Stimulated activated CD8-positive, alpha-beta memory T cell treated with anti-CD3 and anti-CD28 coated beads, Interleukin-4, amount 100 ng/mL, for 24 hours (primary cell): ENCODE measurements around the gene ZC3HAV1L.
"Not testable (repeated sequence)": the region's sequence is repeated elsewhere in the genome, so short reads cannot be mapped to it uniquely, and the experiment has no call there.

Experiments
- DNase-seq: peaks from one replicate; pipeline ENCODE4 v3.0.0-alpha.2; 2020; ENCODE audit warnings: low read depth

The ZC3HAV1L gene

DNA sequence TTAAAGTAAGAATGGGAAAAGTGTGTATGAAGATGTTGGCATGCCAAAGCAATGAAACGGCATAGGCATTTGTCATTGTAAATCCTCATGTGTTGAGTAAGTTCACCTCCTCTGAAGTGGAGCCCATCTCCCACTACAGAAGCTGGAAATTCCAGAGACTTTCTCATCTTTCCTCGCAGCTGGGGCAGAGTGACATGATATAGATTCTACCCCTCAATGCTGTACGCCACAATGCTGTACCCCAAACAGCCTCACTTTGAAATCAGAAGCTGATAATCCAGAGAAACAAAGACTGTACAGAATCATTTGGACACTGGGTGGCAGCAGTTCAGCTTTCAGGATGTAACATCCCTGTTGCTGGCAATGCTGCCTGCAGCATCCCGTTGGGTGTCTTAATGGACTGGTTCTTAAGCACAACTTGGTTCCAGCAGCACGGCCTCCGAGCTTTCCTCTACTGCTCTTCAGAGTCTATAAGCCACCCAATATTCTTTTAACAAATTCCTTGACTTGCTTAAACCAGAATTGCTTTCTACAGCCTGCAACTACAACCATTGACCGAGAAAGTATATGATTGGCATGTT lies 18.8 kb downstream of the ZC3HAV1L start:
- DNase-seq: peak; percentile 35

DNA sequence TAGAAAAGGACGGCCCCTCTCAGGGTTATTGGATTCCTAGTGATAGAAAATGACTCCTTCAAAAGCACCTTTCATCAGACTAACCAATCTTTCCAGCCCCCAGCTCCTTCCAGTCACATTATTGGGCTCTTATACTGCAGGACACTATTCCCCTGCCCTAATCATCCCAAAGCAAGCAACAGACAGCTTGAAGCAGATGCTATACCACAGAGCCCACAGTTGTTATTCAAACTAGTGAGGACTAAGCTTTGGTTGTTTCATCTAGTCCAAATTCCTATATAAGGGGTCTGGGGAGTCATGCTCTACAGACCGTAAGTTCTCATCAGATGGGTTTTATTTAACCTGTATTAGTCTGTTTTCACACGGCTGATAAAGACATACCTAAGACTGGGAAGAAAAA lies 24.5 kb downstream of the ZC3HAV1L start:
- DNase-seq: no peak

- DNase-seq: no peak
Observed at GRCh38 chr7:139004321-139005090, 31.3 kb downstream of the ZC3HAV1L start.

DNA sequence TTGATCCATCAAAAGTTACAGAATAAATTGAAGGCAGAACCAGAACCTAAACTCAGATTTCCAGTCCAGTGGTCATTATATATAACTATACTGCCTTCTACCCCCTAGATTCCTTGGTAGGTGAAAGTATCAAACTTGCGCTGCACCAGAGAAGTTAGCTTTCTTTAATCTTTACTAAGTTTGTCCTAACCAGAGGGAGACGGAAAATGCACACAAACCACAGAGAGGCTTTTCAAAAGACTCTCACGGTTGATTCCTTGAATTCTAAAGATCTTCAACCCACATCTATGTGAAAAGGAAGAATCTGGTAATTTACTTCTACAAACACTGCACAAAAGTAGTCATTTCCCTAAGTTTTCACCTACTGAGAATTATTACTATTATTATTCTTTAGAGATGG lies 36.4 kb downstream of the ZC3HAV1L start:
- DNase-seq: no peak

DNA sequence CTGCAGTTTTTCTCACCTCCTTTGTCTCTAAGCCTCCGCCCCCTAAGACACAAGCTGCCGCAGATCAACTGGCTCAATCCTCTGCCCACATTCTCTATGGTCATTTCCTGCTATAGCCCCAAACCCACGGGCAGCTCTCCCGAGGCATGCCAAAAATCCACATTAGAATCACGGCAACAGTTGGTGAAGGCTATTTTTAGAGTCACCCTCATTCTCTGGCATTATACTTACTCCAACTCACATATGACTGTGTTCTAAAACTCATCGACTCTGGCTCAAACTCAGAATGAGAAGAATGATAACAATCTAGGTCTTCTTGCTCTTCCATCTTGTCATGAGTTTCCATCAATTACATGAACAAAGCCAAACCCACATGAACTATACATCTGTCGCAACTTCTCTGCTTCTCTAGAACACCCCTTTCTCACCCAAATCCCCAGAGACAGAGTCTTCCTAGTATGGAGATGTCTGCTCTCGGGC lies 43.8 kb downstream of the ZC3HAV1L start:
- no peak for DNase-seq

DNA sequence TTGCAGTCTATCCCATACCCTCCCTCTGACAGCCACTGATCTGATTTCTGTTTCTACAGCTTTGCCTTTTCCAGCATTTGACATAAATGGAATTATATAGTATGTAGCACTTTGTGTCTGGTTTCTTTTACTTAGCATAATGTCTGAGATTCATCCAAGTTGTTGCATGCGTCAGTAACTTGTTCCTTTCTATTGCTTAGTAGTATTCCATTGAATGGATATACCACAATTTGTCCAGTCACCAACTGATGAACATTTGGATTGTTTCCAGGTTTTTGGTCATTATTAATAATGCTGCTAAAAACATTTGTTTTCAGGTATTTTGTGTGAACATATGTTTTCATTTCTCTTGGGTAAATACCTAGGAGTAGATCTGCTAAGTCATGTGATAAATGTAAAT lies 48.2 kb downstream of the ZC3HAV1L start:
- no peak for DNase-seq

GRCh38 chr7:138982204-138982623 lies 53.6 kb downstream of the ZC3HAV1L start:
- DNase-seq: no peak

- peak; percentile 34 for DNase-seq
Observed at GRCh38 chr7:138981332-138982203, 54.3 kb downstream of the ZC3HAV1L start, which contains the start of gene KIAA1549. Gene KIAA1549 (minus strand): TSS chr7:138981389. CDS start chr7:138981269, 120 bp downstream.

- DNase-seq: no peak
Observed at GRCh38 chr7:138980563-138981291, 55.1 kb downstream of the ZC3HAV1L start.

- DNase-seq: no peak
Observed at GRCh38 chr7:138979988-138980562, 55.8 kb downstream of the ZC3HAV1L start.

GRCh38 chr7:138979226-138979979 lies 56.4 kb downstream of the ZC3HAV1L start:
- DNase-seq: no peak

DNA sequence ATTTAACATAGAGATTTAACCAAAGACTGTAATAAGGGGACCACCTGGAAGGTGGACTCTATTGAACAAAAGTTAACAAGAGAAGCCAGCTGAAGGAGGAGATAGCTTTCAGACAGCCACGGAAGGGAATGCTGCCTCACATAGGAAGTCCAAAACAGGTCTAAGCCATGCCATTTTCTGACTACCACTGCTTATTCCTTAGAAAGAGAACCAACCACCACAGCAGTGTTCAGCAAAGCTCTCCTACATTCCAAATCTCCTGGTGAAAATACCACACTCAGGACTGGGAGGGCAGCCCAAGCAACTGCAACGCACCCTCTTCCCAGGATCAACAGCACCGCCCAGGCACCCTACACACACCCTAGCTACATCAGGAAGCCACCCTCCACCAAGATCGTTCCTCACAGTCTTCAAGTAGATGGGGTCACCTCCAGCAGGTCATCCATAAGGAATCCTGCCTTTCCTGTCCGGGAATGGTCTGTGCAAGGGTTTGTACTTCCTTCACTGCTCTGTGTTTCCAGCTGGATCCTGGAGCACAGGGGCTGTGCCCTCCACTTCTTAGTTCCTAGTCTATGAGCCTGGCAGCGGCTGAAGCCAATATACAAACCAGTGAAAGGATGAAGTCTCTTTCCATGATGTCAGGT lies 57.2 kb downstream of the ZC3HAV1L start:
- no peak for DNase-seq

GRCh38 chr7:138976161-138976560 lies 59.7 kb downstream of the ZC3HAV1L start:
- not testable (repeated sequence) for DNase-seq
